Smooth muscle cell (in vitro differentiated cells): Measurements from ENCODE around the gene IQGAP1. TPM values are rescaled to one million over a fixed set of nuclear protein-coding genes. Genes with fewer than 3 reads are reported as not detected.

Experiments
- DNase-seq: peaks from one replicate; lab custom pipeline; 2025; ENCODE audit not compliant: unreplicated experiment; lab: John Stamatoyannopoulos, UW
- H2AFZ ChIP-seq: fragments of 200-600 bp; sonication (generic); 2 replicates; pipeline ENCODE4 v1.6.0; 2016; ENCODE audit warnings: antibody characterized with exemption, low read depth, mild to moderate bottlenecking
- H3F3A ChIP-seq: fragments of 200-600 bp; sonication (generic); 2 replicates; pipeline ENCODE4 v1.6.0; 2017; ENCODE audit warnings: antibody characterized with exemption, low read depth
- H3K27ac ChIP-seq: fragments of 200-600 bp; sonication (generic); 2 replicates; pipeline ENCODE4 v1.5.1; 2016; ENCODE audit warnings: low read depth, mild to moderate bottlenecking
- H3K27me3 ChIP-seq: fragments of 200-600 bp; sonication (generic); 2 replicates; pipeline ENCODE4 v1.6.1; 2016; ENCODE audit warnings: low read depth, mild to moderate bottlenecking
- H3K36me3 ChIP-seq: fragments of 200-600 bp; sonication (generic); 2 replicates; pipeline ENCODE4 v1.5.1; 2016; ENCODE audit warnings: low read depth
- H3K4me1 ChIP-seq: fragments of 200-600 bp; sonication (generic); 2 replicates; pipeline ENCODE4 v1.5.1; 2016; ENCODE audit warnings: low read depth
- H3K4me2 ChIP-seq: fragments of 200-600 bp; sonication (generic); 2 replicates; pipeline ENCODE4 v1.6.0; 2016; ENCODE audit warnings: mild to moderate bottlenecking
- H3K4me3 ChIP-seq: fragments of 200-600 bp; sonication (generic); 2 replicates; pipeline ENCODE4 v1.5.1; 2016; ENCODE audit warnings: mild to moderate bottlenecking
- H3K79me2 ChIP-seq: fragments of 200-600 bp; sonication (generic); 2 replicates; pipeline ENCODE4 v1.6.0; 2016; ENCODE audit warnings: low read depth, mild to moderate bottlenecking
- H3K9ac ChIP-seq: fragments of 200-600 bp; sonication (generic); 2 replicates; pipeline ENCODE4 v1.6.0; 2016; ENCODE audit warnings: low read depth
- H3K9me3 ChIP-seq: fragments of 200-600 bp; sonication (generic); replicated peaks from 2 replicates; pipeline ENCODE4 v1.5.1; 2016; ENCODE audit warnings: low read depth
- H4K20me1 ChIP-seq: fragments of 200-600 bp; sonication (generic); 2 replicates; pipeline ENCODE4 v1.6.0; 2016; ENCODE audit warnings: low read depth
- CTCF ChIP-seq: fragments of 200-600 bp; sonication (generic); IDR thresholded peaks from 2 replicates; pipeline ENCODE4 v1.5.1; 2017; ENCODE audit warnings: borderline replicate concordance, mild to moderate bottlenecking, antibody characterized with exemption; ENCODE audit not compliant: insufficient read depth, poor library complexity, severe bottlenecking
- WGBS: methylation state at CpG from one replicate; pipeline ENCODE4 v1.1.7; 2016; ENCODE audit warnings: low lambda C conversion rate; 5-methylcytosine and 5-hydroxymethylcytosine counted together
- polyA plus RNA-seq: library from polyadenylated mRNA; unstranded; fragments of >200 nt; fragmentation: Nextera tagmentation; extraction: Ambion mirVana; gene quantifications from 2 replicates; pipeline ENCODE4 v1.2.1, GENCODE V29; 2016
- total RNA-seq: library from RNA; depleted of rRNA; stranded (reverse); fragments of >200 nt; gene quantifications from 2 replicates; pipeline ENCODE4 v1.2.3, GENCODE V29; 2014

The IQGAP1 gene
- total and polyA plus RNA-seq, 2 experiments from 2014 or later = 59.3 to 185 TPM

GRCh38 chr15:90479656-90480055, 91.6 kb downstream of the IQGAP1 start:
- no peaks in the 10 kb centered on the region for H3K9me3 ChIP-seq
- H3K4me2 ChIP-seq = no peak overlapping the region
- no peaks in the 10 kb centered on the region for H3K79me2 ChIP-seq
- no peak overlapping the region for H2AFZ ChIP-seq
- no peak for DNase-seq
- peaks cover 48% of the 10 kb centered on the region for H3K36me3 ChIP-seq
- no peak overlapping the region for H3K9ac ChIP-seq
- 77% methylated on average over 5 of the region's 5 CpGs for WGBS
- peaks cover 9% of the 10 kb centered on the region for H3F3A ChIP-seq
- H3K27ac ChIP-seq = peak overlapping the region; percentile 19
- TF ChIP-seq CTCF = no peak
- no peaks in the 10 kb centered on the region for H3K27me3 ChIP-seq
- no peak overlapping the region for H3K4me3 ChIP-seq
- H4K20me1 ChIP-seq = peaks cover 11% of the 10 kb centered on the region
- no peaks in the 10 kb centered on the region for H3K4me1 ChIP-seq

GRCh38 chr15:90481023-90481422, 93.0 kb downstream of the IQGAP1 start:
- Histone ChIP-seq H2AFZ (no peak overlapping the region), H3K79me2 (no peaks in the 10 kb centered on the region), H3K9ac (no peak overlapping the region), H3K27me3 (no peaks in the 10 kb centered on the region), H3K4me2 (no peak overlapping the region), H4K20me1 (peaks cover 11% of the 10 kb centered on the region), H3K27ac (no peak overlapping the region), H3K36me3 (peaks cover 56% of the 10 kb centered on the region), H3K9me3 (no peaks in the 10 kb centered on the region), H3K4me1 (no peaks in the 10 kb centered on the region), H3F3A (peaks cover 9% of the 10 kb centered on the region), H3K4me3 (no peak overlapping the region)
- 82% methylated on average over 3 of the region's 3 CpGs for WGBS
- no peak for DNase-seq
- TF ChIP-seq CTCF = no peak

GRCh38 chr15:90482124-90483011, 94.3 kb downstream of the IQGAP1 start:
- no peak overlapping the region for H3K27ac ChIP-seq
- no peaks in the 10 kb centered on the region for H3K4me1 ChIP-seq
- H4K20me1 ChIP-seq = peaks cover 11% of the 10 kb centered on the region
- peaks cover 56% of the 10 kb centered on the region for H3K36me3 ChIP-seq
- no peaks in the 10 kb centered on the region for H3K27me3 ChIP-seq
- H3K4me3 ChIP-seq = no peak overlapping the region
- TF ChIP-seq CTCF = peak; percentile 71
- H3K79me2 ChIP-seq = no peaks in the 10 kb centered on the region
- no peaks in the 10 kb centered on the region for H3K9me3 ChIP-seq
- WGBS = 73% methylated on average over 7 of the region's 7 CpGs
- H3F3A ChIP-seq = peaks cover 9% of the 10 kb centered on the region
- DNase-seq = no peak
- no peak overlapping the region for H2AFZ ChIP-seq
- no peak overlapping the region for H3K9ac ChIP-seq
- no peak overlapping the region for H3K4me2 ChIP-seq

GRCh38 chr15:90483012-90483307, 94.9 kb downstream of the IQGAP1 start:
- H3K36me3 ChIP-seq = peaks cover 52% of the 10 kb centered on the region
- H3K9me3 ChIP-seq = no peaks in the 10 kb centered on the region
- no peak overlapping the region for H3K4me2 ChIP-seq
- no peaks in the 10 kb centered on the region for H3K4me1 ChIP-seq
- peaks cover 11% of the 10 kb centered on the region for H4K20me1 ChIP-seq
- no peaks in the 10 kb centered on the region for H3K79me2 ChIP-seq
- H2AFZ ChIP-seq = no peak overlapping the region
- no peak for TF ChIP-seq CTCF
- WGBS = 100% methylated on average over 1 of the region's 1 CpG
- no peak overlapping the region for H3K27ac ChIP-seq
- H3K27me3 ChIP-seq = no peaks in the 10 kb centered on the region
- no peak overlapping the region for H3K9ac ChIP-seq
- peaks cover 9% of the 10 kb centered on the region for H3F3A ChIP-seq
- DNase-seq = no peak
- no peak overlapping the region for H3K4me3 ChIP-seq
